ENCODE results near the gene RPL32.
"Not testable (repeated sequence)": the region's sequence is repeated elsewhere in the genome, so short reads cannot be mapped to it uniquely, and the experiment has no call there.

RPL32 gene

DNA sequence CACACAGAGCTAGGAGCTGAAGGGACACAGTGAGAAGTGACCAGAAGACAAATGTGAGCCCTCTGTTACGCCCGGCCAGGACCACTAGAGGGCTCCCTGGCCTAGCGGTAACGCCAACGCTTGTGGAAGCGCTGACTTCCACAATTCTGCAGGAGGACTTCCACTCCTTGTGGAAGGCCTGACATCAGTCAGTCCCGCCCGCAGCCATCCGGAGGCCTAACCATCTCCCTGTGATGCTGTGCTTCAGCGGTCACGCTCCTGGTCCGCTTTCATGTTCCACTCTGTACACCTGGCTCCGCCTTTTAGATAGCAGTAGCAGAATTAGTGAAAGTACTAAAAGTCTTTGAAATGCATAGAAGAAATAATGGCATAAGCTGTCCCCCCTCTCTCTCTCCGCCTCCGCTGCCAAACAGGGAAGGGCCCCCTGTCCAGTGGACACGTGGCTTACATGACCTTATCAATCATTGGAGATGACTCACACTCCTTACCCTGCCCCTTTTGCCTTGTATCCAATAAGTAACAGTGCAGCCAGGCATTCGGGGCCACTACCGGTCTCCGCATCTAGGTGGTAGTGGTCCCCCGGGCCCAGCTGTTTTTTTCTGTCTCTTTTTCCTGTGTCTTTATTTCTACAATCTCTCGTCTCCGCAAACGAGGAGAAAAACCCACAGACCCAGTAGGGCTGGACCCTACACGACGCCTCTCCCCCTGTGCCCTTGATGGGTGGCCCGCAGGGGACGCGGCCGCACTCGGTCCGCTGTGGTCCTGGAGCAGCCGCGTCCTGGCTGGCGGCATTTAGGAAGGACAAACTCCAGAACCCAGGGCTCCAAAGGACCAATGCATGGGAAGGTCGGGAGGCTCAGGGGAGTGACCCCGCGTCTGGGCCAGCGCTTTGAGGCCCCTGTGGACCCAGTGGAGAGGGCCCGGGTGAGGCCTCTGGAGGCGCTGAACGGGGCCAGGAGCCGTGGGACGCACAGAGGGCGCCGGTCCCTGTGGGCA is 27.0 kb upstream of the RPL32 start:
- DNase-seq = peak; percentile 44

DNA sequence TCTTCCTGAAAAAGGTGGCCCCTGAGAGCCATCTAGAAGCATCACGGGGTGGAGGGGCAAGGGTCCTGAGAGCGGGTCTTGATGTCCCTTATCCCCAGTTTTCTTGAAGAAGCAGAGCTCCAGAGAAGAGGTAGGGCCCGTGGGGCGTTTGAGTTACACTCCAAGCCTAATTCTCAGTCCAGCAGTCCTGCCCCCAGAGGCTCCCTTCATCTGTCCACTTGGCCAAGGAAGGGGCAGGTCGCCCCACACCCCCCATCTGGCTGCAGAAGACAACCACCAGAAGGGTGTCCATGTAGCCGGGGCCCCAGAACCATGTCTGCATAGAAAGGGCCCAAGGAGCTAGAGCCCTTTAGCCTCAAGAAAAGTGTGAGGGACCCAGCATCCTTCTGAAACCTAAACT is 25.5 kb upstream of the RPL32 start:
- no peak for DNase-seq

DNA sequence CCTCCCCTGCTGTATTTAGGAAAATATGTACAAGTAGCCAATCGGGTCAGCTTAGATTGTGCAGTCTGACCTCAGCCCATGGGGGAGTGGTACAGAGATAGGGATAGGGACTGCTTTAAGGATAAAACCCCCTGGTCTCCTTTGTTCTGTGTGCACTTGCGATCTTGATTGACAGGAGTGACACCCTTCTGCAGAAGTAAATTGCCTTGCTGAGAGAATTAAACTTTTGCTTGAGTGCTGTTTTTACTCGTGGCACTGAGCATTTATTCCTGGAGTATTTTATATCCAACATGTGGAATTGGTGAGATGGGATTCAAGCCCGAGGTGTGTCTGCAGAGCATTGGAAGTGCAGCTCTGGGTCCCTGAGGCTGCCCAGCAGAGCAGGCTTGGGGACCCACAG is 23.9 kb upstream of the RPL32 start:
- DNase-seq = no peak

DNA sequence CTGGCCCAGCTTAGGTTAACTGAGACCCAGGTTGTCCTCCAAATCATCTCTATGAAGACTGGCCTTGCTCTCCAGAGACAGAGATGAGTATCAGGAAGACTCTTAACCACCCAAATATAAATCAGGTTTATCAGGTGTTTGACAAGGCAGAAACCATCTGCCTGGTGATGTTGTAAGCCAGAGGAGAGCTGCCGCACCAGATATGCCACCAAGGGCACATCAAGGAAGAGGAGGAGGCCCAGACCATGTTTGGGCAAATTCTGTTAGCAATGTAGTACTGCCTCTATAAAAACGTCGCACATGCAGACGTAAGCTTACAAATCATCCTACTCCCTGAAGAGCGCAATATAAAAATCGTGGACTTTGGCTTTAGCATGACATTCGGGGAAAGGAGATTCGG is 21.0 kb upstream of the RPL32 start:
- DNase-seq = no peak

DNA sequence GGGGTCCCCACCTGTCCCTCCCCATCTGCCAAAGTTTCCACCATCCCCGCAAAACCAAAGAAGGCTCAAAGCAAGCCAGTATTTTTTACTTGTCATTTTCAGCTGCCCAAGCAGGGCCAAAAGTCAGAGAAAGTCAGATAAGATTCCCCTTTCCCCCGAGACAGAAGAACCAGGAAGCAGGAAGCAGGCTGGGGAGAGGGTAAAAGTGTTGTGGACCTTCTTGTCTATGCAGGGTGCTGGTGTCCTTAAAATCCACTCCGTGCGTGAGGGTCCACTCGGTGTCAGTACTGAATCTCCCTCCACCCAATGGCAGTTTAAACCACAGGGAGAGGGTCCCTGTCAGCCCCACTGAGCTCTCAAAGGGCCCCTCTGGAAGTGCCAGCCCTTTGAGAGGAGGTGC is 20.2 kb upstream of the RPL32 start:
- DNase-seq = no peak

DNA sequence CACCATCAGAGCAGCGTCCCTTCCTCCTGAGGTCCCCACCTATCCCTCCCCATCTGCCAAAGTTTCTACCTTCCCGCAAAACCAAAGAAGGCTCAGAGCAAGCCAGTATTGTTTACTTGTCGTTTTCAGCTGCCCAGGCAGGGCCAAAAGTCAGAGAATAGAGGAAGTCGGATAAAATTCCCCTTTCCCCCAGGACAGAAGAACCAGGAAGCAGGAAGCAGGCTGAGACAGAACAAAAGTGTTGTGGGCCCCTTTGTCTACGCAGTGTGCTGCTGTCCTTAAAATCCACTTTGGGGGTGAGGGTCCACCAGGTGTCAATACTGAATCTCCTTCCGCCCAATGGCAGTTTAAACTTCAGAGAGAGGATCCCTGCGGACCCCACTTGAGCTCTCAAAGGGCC is 18.5 kb upstream of the RPL32 start:
- no peak for DNase-seq

DNA sequence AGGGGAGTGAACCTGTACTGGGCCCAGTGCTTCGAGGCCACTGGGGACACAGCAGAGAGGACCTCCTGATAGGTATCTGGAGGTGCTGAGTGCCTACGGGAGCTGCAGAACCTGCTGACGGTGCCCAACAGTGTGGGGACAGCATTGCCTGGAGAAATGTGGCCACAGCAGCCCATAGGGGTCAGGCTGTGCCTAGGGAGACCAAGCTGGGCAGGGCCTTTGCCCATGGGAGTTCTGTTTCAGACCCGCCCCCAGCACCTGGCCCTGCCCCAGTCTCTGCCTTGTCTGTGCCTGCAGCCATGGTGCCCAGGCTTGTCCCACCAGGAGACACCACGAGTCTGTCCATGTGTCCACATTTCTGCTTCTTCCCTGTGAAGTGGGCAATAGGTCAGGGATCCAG is 15.3 kb upstream of the RPL32 start:
- DNase-seq = no peak

DNA sequence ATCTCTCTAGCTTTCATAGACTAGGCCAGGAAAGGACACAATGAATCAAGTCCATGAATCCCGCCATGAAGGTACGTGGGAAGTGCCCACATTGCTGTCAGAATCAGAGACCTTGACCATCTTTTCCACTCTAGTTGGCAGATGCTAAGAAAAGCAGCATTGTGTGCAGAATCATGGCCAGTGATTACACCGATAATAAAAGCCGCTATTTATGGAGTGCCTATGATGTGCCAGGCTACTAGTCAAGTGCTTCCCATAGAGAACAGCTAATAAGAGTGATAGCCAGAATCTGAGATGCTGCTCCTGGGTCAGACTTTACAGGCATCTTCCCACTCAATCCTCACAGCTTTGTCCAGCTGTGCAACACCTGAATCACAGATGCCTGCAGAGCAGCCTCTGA is 13.2 kb upstream of the RPL32 start:
- DNase-seq = no peak

DNA sequence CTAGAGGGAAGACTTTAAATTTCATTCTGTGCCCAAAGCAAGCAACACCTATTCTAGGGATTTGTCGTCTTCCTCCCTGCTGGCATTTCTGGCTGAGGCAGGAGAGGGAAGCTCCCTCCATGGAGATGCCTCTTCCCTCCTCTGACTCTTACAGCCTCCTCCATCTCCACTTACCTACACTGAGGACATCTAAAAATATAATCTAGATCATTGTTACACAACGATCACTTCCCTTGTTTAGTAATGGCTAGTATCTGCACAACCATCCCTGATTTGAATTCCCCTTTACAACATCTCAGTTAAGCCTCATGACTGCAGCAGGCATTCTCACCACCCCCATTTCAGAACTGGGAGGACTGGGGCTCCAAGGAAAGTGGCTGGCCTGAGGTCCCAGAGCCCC is 12.5 kb upstream of the RPL32 start:
- not testable (repeated sequence) for DNase-seq

DNA sequence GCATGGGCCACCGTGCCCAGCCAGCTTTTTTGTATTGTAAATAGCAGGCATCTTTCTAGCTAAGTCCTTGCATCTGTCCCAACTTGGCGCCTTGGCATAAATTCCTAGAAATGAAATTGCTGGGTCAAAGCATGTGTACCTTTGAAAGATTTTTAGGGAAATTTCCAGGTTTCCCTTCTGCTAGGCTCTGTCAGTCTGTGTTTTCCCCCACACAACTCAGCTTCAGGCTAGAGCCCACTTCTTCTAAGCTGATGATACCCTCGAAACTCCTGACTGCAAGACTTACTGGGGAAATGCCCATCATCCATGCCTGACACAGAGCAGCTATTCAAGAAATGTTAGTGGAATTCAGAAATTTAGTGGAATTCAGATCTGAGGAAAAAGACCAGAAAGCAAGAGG is 10.8 kb upstream of the RPL32 start:
- DNase-seq = no peak

DNA sequence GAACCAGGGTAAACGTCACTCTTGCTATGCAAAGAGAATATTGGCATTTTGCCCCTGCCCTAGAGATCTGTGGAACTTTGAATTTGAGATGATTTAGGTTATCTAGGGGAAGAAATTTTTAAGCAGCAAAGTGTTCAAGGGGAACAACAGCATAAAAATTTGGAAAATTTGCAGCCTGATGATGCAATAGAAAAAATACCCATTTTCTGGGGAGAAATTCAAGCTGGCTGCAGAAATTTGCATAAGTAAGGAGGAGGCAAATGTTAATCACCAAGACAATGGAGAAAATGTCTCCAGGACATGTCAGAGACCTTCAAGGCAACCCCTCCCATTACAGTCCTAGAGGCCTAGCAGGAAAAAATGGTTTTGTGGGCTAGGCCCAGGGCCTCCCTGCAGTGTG is 4.4 kb upstream of the RPL32 start:
- no peak for DNase-seq

DNA sequence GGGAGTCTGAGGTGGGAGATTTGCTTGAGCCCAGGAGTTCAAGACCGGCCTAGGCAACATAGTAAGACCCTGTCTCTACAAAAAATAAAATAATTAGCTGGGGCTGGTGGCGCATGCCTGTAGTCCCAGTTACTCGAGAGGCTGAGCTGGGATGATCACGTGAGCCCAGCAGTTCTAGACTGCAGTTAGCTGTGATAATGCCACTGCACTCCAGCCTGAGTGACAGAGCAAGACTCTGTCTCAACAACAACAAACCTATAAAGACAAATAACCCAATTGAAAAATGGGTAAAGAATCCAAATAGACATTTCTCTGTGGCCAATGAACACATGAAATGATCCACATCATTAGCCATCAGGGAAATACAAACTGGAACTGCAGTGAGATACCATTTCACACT is 1.1 kb upstream of the RPL32 start:
- DNase-seq = no peak

DNA sequence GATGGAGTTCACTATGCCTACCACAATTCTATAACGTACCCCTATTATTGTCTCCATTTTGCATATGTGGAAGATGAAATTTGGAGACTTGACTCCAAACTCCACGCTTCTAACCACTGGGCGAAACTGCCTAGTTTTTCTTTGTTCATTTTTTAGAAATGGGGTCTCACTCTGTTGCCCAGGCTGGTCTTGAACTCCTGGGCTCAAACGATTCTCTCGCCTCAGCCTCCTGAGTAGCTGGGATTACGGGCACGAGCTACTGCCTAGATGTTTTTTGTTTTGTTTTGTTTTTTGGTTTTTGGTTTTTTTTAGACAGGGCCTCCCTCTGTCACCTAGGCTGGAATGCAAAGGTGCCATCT is 584 bp upstream of the RPL32 start:
- DNase-seq = no peak

DNA sequence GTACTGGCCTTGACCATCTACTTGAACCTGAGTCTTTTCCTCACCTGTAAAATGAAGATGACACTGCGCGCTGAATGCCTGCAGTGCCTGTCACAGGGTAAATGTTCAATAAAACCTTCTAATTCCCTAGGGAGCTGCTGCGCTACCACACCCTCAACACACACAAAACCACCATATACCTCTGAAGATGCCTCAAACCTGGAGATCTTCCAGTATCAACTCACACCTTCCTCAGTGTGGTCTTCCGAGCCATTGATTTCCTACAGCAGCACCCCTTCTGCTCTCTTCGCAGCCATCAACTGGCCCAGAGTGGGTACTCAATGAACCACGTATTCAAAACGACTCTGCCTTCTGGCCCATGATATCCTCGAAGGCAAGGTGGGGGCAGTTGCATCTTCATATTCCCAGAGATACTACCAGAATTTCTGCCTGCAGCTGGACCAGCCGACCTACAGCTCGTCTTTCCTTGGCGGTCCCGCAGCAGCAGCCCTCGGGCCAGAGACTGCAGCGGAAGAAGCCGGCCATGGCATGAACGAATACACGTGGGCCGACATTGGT is 695 bp downstream of the RPL32 start:
- peak; percentile 29 for DNase-seq

DNA sequence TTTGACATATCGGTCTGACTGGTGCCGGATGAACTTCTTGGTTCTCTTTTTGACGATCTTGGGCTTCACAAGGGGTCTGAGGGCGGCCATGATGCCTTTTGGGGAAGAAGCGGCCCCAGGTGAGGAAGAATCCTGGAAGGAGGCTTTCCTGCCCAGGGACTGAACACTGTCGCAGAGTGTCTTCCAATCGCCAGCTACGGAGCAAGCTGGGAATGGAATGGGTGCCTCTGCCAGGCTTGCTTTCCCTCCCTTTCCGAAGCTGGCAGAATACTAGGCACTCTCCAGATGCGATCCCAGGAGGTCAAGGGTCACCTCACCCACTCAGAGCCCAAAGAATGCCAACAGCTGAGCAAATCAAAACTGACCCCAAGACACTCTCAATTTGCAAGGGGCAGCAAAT is 1.2 kb downstream of the RPL32 start:
- DNase-seq = not testable (repeated sequence)

DNA sequence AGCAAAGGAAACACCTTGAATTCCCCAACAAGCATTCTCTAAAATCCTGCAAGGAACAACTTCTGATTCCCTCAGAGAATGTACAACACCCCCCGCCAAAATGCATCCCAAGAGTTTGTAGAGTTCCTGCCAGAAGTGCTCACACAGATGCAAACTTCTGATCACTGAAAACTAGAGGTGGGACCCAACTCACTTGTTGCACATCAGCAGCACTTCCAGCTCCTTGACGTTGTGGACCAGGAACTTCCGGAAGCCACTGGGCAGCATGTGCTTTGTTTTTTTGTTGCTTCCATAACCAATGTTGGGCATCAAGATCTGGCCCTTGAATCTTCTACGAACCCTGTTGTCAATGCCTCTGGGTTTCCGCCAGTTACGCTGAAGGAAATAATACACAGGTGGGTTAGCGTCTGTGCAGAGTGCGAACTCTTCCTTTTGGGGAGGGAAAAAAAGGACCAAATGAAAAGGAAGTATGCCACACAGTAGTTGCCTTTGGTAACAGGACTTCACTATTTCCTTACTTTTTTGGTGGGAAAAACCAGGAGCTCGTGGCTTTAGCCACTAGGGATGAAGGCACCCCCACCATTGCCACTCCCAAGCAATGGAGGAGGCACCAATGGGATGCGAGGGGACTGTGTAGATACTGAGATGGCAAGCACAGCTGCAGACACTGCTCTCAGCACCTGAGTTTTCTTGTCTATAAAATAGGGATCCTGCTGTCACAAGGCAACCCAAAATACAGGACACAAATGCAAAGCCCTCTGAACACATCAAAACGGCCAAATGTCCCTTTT is 2.0 kb downstream of the RPL32 start:
- DNase-seq = no peak

DNA sequence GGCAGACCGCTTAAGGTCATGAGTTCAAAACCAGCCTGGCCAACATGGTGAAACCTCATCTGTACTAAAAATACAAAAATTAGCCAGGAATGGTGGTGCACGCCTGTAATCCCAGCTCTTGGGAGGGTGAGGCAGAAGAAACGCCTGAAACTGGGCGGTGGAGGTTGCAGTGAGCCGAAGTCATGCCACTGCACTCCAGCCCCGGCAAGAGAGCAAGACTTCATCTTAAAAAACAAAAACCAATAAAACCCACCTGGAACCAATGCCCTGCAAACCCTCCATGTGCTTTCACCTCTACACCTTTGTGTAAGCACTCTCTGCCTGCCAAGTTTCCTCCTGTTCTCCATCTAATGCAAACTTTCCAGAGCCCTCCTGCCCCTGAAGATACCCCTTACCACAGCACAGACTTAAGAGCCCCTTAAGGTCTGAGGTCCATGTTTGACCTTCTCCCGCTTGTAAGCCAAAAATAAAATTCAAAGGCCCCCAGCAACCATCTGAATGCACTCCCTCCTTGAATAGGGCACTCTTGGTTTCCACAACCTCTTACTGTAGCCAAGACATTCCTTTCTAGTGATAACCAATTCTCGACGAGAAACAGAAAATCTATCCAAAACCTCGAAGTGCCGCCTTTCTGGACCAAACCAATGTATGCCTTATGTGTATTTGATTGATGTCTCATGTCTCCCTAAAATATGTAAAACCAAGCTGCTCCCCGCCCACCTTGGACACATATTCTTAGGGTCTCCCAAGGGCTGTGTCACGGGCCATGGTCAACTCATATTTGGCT is 3.0 kb downstream of the RPL32 start:
- DNase-seq = no peak

DNA sequence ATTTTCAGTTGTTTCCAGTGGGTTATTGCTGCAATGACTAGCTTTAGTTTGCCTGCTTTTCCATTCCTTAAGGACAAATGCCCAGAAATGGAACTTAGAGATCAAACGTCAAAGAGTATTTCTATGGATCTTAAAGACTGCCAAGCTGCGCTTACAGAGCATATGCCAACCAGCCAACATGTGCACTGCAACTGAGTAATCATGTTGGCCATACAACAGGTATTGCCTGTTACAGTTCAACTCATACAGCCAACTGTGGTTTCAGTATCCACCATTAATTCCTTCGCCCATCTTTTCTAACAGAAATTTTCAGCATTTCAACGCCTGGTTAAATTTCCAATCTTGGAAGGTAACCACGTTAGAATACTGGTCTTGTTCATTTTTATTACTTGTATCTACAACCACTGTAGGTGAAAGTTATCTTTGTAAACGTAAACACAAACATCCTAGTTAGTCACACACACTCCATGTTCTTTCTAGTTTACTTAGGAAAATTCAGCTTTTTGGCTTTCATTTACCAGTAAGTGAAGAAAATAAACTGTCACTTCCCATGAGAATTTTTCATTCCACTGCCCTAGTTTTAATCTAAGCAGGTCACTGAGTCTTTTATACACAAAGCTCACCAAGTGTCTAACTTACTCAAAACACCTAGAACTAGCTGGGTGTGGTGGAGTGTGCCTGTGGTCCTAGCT is 3.9 kb downstream of the RPL32 start:
- no peak for DNase-seq

DNA sequence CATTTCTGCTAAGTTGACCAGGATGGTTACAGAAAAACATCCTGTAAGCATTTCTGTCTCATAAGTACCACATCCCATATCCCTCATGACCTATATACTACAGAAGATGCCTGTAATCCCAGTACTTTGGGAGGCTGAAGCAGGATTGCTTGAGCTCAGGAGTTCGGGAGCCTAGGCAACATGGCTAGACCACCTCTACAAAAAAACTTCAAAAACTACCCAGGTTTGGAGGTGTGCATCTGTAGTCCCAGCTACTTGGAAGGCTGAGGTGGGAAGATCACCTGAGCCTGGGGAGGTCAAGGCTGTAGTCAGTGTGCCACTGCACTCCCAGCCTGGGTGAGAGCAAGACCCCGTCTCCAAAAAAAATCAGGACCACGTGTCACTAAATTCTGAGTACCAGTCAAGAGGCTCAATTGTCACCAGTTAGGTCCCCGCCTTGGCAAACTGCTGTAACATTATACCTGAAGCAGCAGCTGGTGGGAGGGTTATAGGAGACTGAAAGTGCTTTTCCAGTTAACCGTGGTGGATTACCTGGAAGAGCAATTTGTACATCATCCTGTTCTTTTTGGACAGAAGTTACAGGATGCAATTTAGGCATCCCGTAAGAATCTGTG is 6.2 kb downstream of the RPL32 start:
- no peak for DNase-seq

DNA sequence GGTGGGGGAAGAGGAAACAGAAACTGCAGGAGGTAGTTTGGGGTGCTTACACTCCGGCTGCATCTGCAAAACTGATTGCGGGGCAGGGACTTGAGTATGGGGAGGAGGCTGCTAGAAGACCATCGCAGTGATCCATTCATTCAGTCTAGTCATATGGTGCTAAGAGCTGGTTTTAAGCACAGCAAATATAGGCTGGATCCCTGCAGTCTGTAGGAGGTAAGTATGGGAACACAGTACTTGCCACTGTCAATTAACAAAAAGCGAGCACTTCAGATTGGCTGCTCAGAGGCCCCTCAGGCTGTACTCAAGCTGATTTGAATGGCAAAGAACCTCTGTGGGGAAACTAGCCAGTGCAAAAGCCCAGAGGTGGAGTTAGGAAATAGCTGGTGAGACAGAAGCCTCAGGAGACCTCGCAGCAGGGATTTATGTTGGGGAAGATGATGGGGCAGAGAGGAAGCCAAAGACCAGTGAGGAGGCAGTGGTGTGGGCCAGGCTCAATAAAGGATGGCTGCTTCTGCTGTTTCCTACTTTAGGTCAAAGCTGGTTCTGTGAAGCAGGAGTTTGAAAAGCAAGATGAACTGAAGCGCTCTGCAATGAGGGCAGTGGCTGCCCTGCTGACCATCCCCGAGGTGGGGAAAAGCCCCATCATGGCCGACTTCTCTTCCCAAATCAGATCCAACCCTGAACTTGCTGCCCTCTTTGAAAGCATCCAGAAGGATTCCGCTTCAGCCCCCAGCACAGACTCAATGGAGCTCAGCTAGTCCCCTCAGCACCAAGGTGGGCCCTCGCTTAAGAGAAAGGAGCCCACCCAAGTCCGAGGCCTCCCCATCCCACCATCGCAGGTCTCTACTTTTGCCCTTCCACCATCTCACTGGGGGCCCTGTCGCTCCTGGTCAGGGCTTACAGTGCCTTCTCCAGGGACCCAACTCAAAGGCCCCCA is 7.9 kb downstream of the RPL32 start:
- no peak for DNase-seq
